HG02981 (cell line): ENCODE data around the gene OR8D2.
A peak's percentile ranks its signal among the peaks of the same experiment; 100 is the strongest.

Experiments used
- ATAC-seq: cut with Tn5 transposase; IDR thresholded peaks from one replicate; pipeline ENCODE4 v1.9.1; 2021; ENCODE audit warnings: mild to moderate bottlenecking, moderate library complexity; ENCODE audit not compliant: unreplicated experiment

OR8D2 gene

GRCh38 chr11:124320097-124320496, at the start of gene OR8D2:
Gene OR8D2 (minus strand): TSS chr11:124320197. CDS start chr11:124320197, 0 bp downstream.
- no peak for ATAC-seq

- ATAC-seq = no peak
Measured at GRCh38 chr11:124359566-124359965, 39.6 kb upstream of the OR8D2 start.

- ATAC-seq = no peak
Measured at GRCh38 chr11:124346311-124346955, 26.4 kb upstream of the OR8D2 start.

GRCh38 chr11:124344346-124344745, 24.3 kb upstream of the OR8D2 start:
- no peak for ATAC-seq

GRCh38 chr11:124340142-124340447, 20.1 kb upstream of the OR8D2 start:
- ATAC-seq = no peak

GRCh38 chr11:124339396-124340141, 19.6 kb upstream of the OR8D2 start:
- no peak for ATAC-seq

- ATAC-seq = no peak
Measured at GRCh38 chr11:124331873-124332272, 11.9 kb upstream of the OR8D2 start.

- ATAC-seq = peak; percentile 97
Measured at GRCh38 chr11:124329787-124330478, 9.9 kb upstream of the OR8D2 start.

- no peak for ATAC-seq
Measured at GRCh38 chr11:124327775-124328174, 7.8 kb upstream of the OR8D2 start.

GRCh38 chr11:124322356-124322755, 2.4 kb upstream of the OR8D2 start:
- no peak for ATAC-seq

GRCh38 chr11:124315052-124315451, 4.9 kb downstream of the OR8D2 start:
- no peak for ATAC-seq

GRCh38 chr11:124313849-124314248, 6.1 kb downstream of the OR8D2 start, which contains the start of gene OR8D1:
Gene OR8D1 (minus strand): TSS chr11:124313949. CDS start chr11:124310766, 3,183 bp downstream.
- no peak for ATAC-seq

GRCh38 chr11:124313131-124313530, 6.9 kb downstream of the OR8D2 start:
- no peak for ATAC-seq

GRCh38 chr11:124311670-124312069, 8.3 kb downstream of the OR8D2 start:
- no peak for ATAC-seq

- no peak for ATAC-seq
Measured at GRCh38 chr11:124311269-124311668, 8.7 kb downstream of the OR8D2 start.

- no peak for ATAC-seq
Measured at GRCh38 chr11:124310721-124311120, 9.3 kb downstream of the OR8D2 start.

GRCh38 chr11:124307093-124307492, 12.9 kb downstream of the OR8D2 start:
- ATAC-seq = no peak

GRCh38 chr11:124302347-124303125, 17.5 kb downstream of the OR8D2 start:
- ATAC-seq = no peak

GRCh38 chr11:124301548-124301947, 18.4 kb downstream of the OR8D2 start:
- ATAC-seq = no peak

- ATAC-seq = no peak
Measured at GRCh38 chr11:124297921-124298320, 22.1 kb downstream of the OR8D2 start.

GRCh38 chr11:124296016-124296415, 24.0 kb downstream of the OR8D2 start:
- no peak for ATAC-seq
